ENCODE results near the gene FFAR4. TPM values are rescaled to one million over a fixed set of nuclear protein-coding genes. Genes with fewer than 3 reads are reported as not detected.

FFAR4 gene
- not detected in 2 replicates for total RNA-seq

DNA sequence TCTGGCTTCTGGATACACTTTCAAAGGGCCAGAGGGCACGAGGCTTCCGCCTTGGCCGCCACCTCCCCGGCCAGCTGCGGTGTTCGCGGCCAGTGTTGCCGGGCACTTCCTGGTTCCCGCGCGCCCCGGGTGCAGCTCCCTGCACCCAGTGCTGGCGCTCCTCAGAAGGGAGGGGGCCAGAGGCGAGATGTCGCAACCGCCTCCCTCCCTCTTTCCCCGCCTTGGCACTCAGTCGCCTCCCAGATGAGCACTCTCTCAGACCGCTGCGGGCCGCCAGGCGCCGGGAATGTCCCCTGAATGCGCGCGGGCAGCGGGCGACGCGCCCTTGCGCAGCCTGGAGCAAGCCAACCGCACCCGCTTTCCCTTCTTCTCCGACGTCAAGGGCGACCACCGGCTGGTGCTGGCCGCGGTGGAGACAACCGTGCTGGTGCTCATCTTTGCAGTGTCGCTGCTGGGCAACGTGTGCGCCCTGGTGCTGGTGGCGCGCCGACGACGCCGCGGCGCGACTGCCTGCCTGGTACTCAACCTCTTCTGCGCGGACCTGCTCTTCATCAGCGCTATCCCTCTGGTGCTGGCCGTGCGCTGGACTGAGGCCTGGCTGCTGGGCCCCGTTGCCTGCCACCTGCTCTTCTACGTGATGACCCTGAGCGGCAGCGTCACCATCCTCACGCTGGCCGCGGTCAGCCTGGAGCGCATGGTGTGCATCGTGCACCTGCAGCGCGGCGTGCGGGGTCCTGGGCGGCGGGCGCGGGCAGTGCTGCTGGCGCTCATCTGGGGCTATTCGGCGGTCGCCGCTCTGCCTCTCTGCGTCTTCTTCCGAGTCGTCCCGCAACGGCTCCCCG, at the start of gene FFAR4:
TSS of gene FFAR4 (plus strand) at position 231 of the 842 bp plus-strand sequence. CDS start at position 287, 56 bp downstream.

GRCh38 chr10:93601146-93601773, 34.8 kb downstream of the FFAR4 start, which contains the start of gene RBP4:
Gene RBP4, minus strand, starts transcription at chr10:93601235. Its CDS starts 207 bp downstream, at chr10:93601028.

DNA sequence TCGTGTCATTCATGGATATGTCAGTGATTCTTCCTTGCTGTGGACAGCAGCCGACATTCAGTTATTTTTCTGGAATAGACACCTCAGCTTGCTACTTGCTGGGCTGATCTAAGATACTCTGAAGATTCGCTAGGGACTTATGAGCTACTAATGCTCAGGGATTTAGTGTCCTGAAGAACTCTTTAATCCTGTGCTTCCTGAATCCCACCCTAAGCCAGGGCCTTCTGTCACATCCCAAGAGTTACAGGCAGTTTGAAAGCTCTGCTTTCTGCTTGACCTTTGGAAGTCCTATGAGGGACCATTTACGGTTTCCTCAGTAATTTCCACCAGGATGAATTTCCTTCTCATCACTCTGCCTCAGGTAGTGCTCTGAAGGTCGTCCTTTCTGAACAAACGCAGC, 45.8 kb downstream of the FFAR4 start, which contains the start of gene PDE6C:
TSS of gene PDE6C (plus strand) at position 227 of the 400 bp plus-strand sequence. CDS start 189 bp downstream, outside the sequence.

Other genes starting within 250 kb of the FFAR4 start
- gene MYOF, start 84.3 kb upstream of the FFAR4 start, total RNA-seq: 155 and 257 TPM in 2 replicates
- gene CEP55, start 70.1 kb upstream of the FFAR4 start, total RNA-seq: 18.3 and 42.4 TPM in 2 replicates
- not detected in 2 replicates for gene RBP4, start 34.6 kb downstream of the FFAR4 start, total RNA-seq
- gene PDE6C, start 45.9 kb downstream of the FFAR4 start, total RNA-seq: not detected in 2 replicates
- gene FRA10AC1, start 135.9 kb downstream of the FFAR4 start, total RNA-seq: 4.9 and 10.4 TPM in 2 replicates
- gene LGI1, start 191.3 kb downstream of the FFAR4 start, total RNA-seq: not detected in 2 replicates